Keratinocyte (primary cell): ENCODE data around the gene HSPG2. TPM values are rescaled to one million over a fixed set of nuclear protein-coding genes. Genes with fewer than 3 reads are reported as not detected.

Source experiments
- DNase-seq: peaks from one replicate; pipeline ENCODE4 v3.0.0-alpha.2; 2011; ENCODE audit warnings: low read depth, missing footprints, low spot score
- FAIRE-seq: peaks from 2 replicates; lab custom pipeline; 2011; peaks lifted over from hg19 to GRCh38; lab: Jason Lieb, UNC
- H2AFZ ChIP-seq: 2 replicates; pipeline ENCODE4 v1.6.0; 2012; ENCODE audit warnings: low read length, control low read depth, inconsistent platforms; ENCODE audit not compliant: control insufficient read depth
- H3K27ac ChIP-seq: 2 replicates; pipeline ENCODE4 v1.5.1; 2011; ENCODE audit warnings: low read length; ENCODE audit not compliant: control insufficient read depth, insufficient read depth
- H3K27me3 ChIP-seq: 3 replicates; pipeline ENCODE4 v1.6.0; 2011; ENCODE audit warnings: low read length; ENCODE audit not compliant: control insufficient read depth, insufficient read depth; ENCODE audit errors: extremely low read depth
- H3K36me3 ChIP-seq, 2 experiments: 2 replicates in 1 of 2; 3 replicates in 1 of 2; pipeline ENCODE4 v1.5.1; 2011; ENCODE audit warnings: low read length in 2 of 2, mild to moderate bottlenecking in 1 of 2; ENCODE audit not compliant: control insufficient read depth in 2 of 2, insufficient read depth in 2 of 2; ENCODE audit errors: extremely low read depth in 1 of 2
- H3K4me1 ChIP-seq: 3 replicates; pipeline ENCODE4 v1.5.1; 2011; ENCODE audit warnings: low read length; ENCODE audit not compliant: control insufficient read depth, insufficient read depth; ENCODE audit errors: extremely low read depth
- H3K4me2 ChIP-seq: 3 replicates; pipeline ENCODE4 v1.6.0; 2011; ENCODE audit warnings: low read depth, low read length; ENCODE audit not compliant: control insufficient read depth, insufficient read depth; ENCODE audit errors: extremely low read depth
- H3K4me3 ChIP-seq, 3 experiments: fragments of 200-600 bp in 1 of 3; sonication (generic) in 1 of 3; 2 replicates in 2 of 3; 3 replicates in 1 of 3; pipeline ENCODE4 v1.5.1; 2011 to 2016; ENCODE audit warnings: low read length in 3 of 3, mild to moderate bottlenecking in 3 of 3, control low read depth in 2 of 3, inconsistent platforms in 1 of 3, low read depth in 1 of 3, mixed read lengths in 1 of 3, mixed run types in 1 of 3, moderate library complexity in 1 of 3; ENCODE audit not compliant: control insufficient read depth in 2 of 3, insufficient read depth in 2 of 3; ENCODE audit errors: extremely low read depth in 1 of 3
- H3K79me2 ChIP-seq: 2 replicates; pipeline ENCODE4 v1.6.0; 2012; ENCODE audit warnings: low read length; ENCODE audit not compliant: control insufficient read depth, insufficient read depth
- H3K9ac ChIP-seq: 3 replicates; pipeline ENCODE4 v1.6.0; 2011; ENCODE audit warnings: low read length; ENCODE audit not compliant: control insufficient read depth, insufficient read depth; ENCODE audit errors: extremely low read depth
- H3K9me1 ChIP-seq: 3 replicates; pipeline ENCODE4 v1.6.0; 2011; ENCODE audit warnings: low read length; ENCODE audit not compliant: control insufficient read depth, insufficient read depth; ENCODE audit errors: extremely low read depth
- H3K9me3 ChIP-seq: 2 replicates; pipeline ENCODE4 v1.5.1; 2012; ENCODE audit warnings: low read depth, low read length; ENCODE audit not compliant: control insufficient read depth
- H4K20me1 ChIP-seq: 3 replicates; pipeline ENCODE4 v1.6.0; 2011; ENCODE audit warnings: low read length; ENCODE audit not compliant: control insufficient read depth, insufficient read depth; ENCODE audit errors: extremely low read depth
- EZH2 ChIP-seq: IDR thresholded peaks from one replicate; pipeline ENCODE4 v1.6.1; 2012; ENCODE audit warnings: inconsistent platforms, mild to moderate bottlenecking, low read length, moderate library complexity
- dilution Hi-C: fragments of 300-500 bp; cut with MboI; formaldehyde crosslinking; loops from one replicate; pipeline ENCODE4 v1.7.0; 2020; ENCODE audit warnings: low sequenced_read_pairs; ENCODE audit not compliant: extremely low pct_ligation_motif_present
- polyA plus RNA-seq, 5 experiments: library from polyadenylated mRNA; depleted of rRNA in 3 of 5; stranded (reverse) in 3 of 5; stranded (forward) in 1 of 5; unstranded in 1 of 5; fragments of >200 nt; gene quantifications; 1 replicate in 1 of 5; 2 replicates in 3 of 5; 3 replicates in 1 of 5; pipeline versions ENCODE4 v1.2.1 to v1.2.3, GENCODE V29; 2011 to 2012; ENCODE audit warnings: missing spikeins in 2 of 5, low read depth in 1 of 5, low replicate concordance in 1 of 5
- TF ChIP-seq, protein P1 (sequence below), 3 experiments: IDR thresholded peaks in 1 of 3; conservative IDR thresholded peaks in 1 of 3; optimal IDR thresholded peaks in 1 of 3; 2 replicates in 2 of 3; 3 replicates in 1 of 3; pipeline versions ENCODE3 to v1.5.1; 2011; ENCODE audit warnings: low read length in 3 of 3, mild to moderate bottlenecking in 3 of 3, moderate library complexity in 2 of 3, control low read depth in 1 of 3, inconsistent platforms in 1 of 3; ENCODE audit not compliant: insufficient read depth in 2 of 3; ENCODE audit errors: extremely low read depth in 1 of 3

Gene HSPG2
- polyA plus RNA-seq, 1 donor (not counting 4 experiments of a cell fraction or from before 2014, with no cell fraction given), result 9.0 TPM

DNA sequence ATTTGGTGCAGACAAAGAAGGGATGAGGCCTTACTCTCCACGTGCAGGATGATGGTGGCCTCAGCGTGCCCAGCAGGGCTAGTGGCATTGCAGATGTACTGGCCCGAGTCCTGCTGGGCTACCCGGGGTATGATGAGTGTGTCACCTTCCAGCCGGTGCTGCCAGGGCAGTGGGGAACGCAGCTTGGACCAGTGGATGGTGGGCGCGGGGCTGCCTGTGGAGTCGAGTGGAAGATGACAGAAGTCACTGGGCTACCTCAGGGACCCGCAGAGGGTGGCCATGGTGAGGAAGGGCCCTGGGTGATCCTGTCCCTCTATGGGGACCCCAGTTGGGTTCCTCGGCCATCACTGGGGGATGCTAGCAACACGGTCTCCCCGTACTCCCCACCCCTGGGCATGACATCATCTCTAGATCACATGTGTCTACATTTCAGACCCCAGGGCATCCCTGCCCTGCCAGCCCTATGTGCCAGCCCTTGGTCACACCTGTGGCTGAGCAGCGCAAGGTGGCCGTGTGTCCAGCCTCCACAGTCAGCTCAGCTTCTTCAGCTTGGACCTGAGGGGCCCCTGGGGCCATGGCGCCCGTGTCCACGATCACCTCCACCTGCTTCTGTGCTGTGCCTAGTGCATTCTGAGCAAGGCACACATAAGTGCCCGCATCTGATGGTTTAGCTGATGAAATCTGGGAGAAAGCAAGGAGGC is 97.6 kb downstream of the HSPG2 start:
- no peaks in the 10 kb centered on the region for H4K20me1 ChIP-seq
- H2AFZ ChIP-seq, result no peak overlapping the region
- H3K4me1 ChIP-seq, result no peaks in the 10 kb centered on the region
- H3K9ac ChIP-seq, result no peak overlapping the region
- peaks cover 4% of the 10 kb centered on the region for H3K9me3 ChIP-seq
- no peak overlapping the region for H3K4me3 ChIP-seq
- H3K27ac ChIP-seq, result no peak overlapping the region
- H3K9me1 ChIP-seq, result no peaks in the 10 kb centered on the region
- H3K4me2 ChIP-seq, result no peak overlapping the region
- peaks cover 41 to 54% of the 10 kb centered on the region in 2 experiments for H3K36me3 ChIP-seq
- dilution Hi-C loops, result no loop called here
- DNase-seq (no peak), FAIRE-seq (no peak)
- TF ChIP-seq, protein P1, sequence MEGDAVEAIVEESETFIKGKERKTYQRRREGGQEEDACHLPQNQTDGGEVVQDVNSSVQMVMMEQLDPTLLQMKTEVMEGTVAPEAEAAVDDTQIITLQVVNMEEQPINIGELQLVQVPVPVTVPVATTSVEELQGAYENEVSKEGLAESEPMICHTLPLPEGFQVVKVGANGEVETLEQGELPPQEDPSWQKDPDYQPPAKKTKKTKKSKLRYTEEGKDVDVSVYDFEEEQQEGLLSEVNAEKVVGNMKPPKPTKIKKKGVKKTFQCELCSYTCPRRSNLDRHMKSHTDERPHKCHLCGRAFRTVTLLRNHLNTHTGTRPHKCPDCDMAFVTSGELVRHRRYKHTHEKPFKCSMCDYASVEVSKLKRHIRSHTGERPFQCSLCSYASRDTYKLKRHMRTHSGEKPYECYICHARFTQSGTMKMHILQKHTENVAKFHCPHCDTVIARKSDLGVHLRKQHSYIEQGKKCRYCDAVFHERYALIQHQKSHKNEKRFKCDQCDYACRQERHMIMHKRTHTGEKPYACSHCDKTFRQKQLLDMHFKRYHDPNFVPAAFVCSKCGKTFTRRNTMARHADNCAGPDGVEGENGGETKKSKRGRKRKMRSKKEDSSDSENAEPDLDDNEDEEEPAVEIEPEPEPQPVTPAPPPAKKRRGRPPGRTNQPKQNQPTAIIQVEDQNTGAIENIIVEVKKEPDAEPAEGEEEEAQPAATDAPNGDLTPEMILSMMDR (optimal IDR thresholded peaks at IDR 0.05 in 1 of 3, IDR thresholded peaks at IDR 0.05 in 1 of 3, conservative IDR thresholded peaks at IDR 0.05 in 1 of 3; ENCODE audit: extremely low read depth in 1 of 3, insufficient read depth in 2 of 3, low read length in 3 of 3), result no peak
- H3K79me2 ChIP-seq, result no peaks in the 10 kb centered on the region
- no peaks in the 10 kb centered on the region for H3K27me3 ChIP-seq

DNA sequence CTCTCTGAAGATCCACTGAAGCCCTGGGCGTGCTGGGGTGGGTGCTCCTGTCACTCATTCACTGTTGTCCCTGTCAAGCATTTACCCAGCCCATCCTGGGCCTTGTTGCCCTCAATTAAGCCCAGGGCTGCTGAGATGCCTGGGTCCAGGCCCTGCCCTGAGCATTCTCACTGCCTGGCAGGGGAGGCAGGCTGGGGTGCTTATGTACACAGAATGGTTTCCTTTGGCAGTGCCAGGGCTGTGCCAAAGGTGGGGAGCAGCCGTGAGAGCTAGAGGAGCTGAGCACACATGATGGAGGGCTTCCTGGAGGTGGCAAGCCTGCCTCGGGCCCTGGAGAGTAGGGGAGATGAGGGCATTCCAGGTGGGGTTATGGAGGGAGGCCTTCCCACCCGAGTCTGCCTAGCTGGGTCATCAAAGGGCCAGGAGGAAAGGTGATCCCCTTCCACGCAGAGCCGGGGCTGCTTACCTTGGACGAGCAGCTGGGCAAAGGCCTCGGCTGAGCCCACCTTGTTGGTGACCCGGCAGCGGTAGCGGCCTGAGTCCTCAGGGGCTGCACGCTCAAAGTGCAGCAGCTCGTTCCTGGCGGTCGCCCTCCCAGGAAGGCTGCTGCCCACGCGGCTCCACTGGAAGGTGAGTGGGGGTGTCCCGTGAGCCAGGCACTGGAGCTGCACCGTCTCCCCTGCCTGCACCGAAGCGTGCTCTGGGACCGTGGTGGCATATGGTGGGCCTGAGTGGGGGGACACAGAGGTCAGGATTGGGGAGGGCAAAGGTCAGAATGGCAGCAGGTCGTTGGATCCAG is 98.6 kb downstream of the HSPG2 start:
- no peaks in the 10 kb centered on the region for H3K4me1 ChIP-seq
- dilution Hi-C loops, result no loop called here
- H4K20me1 ChIP-seq, result no peaks in the 10 kb centered on the region
- no peaks in the 10 kb centered on the region for H3K79me2 ChIP-seq
- H3K4me2 ChIP-seq, result no peak overlapping the region
- H3K9ac ChIP-seq, result no peak overlapping the region
- no peak for DNase-seq
- no peak overlapping the region for H3K4me3 ChIP-seq
- H2AFZ ChIP-seq, result no peak overlapping the region
- H3K36me3 ChIP-seq, result peaks cover 49 to 59% of the 10 kb centered on the region in 2 experiments
- peaks cover 5% of the 10 kb centered on the region for H3K9me3 ChIP-seq
- H3K27ac ChIP-seq, result no peak overlapping the region
- H3K27me3 ChIP-seq, result no peaks in the 10 kb centered on the region
- H3K9me1 ChIP-seq, result no peaks in the 10 kb centered on the region
- TF ChIP-seq, protein P1 (optimal IDR thresholded peaks at IDR 0.05 in 1 of 3, IDR thresholded peaks at IDR 0.05 in 1 of 3, conservative IDR thresholded peaks at IDR 0.05 in 1 of 3; ENCODE audit: extremely low read depth in 1 of 3, insufficient read depth in 2 of 3, low read length in 3 of 3), result no peak
- TF ChIP-seq EZH2, result no peak
- FAIRE-seq, result no peak
